Esophagus mucosa (tissue), 1 donor: Measurements from ENCODE around the gene FKBP8. TPM values are rescaled to one million over a fixed set of nuclear protein-coding genes. Genes with fewer than 3 reads are reported as not detected.

Source experiments
- total RNA-seq: library from RNA; stranded (reverse); gene quantifications from one replicate; pipeline ENCODE4 v1.2.4, GENCODE V29; 2023
- donor health status: DM: yes; HTN: yes; CAD: no.

The FKBP8 gene
- total RNA-seq, 1 donor from 2014 or later: 125 TPM

Other genes starting within 250 kb of the FKBP8 start
- 85.0 TPM for gene LSM4, start 220.5 kb downstream of the FKBP8 start, total RNA-seq
- 5.5 TPM for gene PGPEP1, start 203.0 kb downstream of the FKBP8 start, total RNA-seq
- 3.9 TPM for gene GDF15, start 157.4 kb downstream of the FKBP8 start, total RNA-seq
- 0.48 TPM for gene LRRC25, start 146.0 kb downstream of the FKBP8 start, total RNA-seq
- gene SSBP4, start 124.2 kb downstream of the FKBP8 start, total RNA-seq: 15.7 TPM
- 8.5 TPM for gene ISYNA1, start 105.4 kb downstream of the FKBP8 start, total RNA-seq
- gene ELL, start 21.5 kb downstream of the FKBP8 start, total RNA-seq: 7.5 TPM
- 60.2 TPM for gene KXD1, start 14.3 kb upstream of the FKBP8 start, total RNA-seq
- gene UBA52, start 28.3 kb upstream of the FKBP8 start, total RNA-seq: 1,224 TPM
- gene REX1BD, start 45.2 kb upstream of the FKBP8 start, total RNA-seq: 41.3 TPM
- 7.9 TPM for gene CRLF1, start 63.2 kb upstream of the FKBP8 start, total RNA-seq
- gene TMEM59L, start 69.3 kb upstream of the FKBP8 start, total RNA-seq: 0.28 TPM
- gene KLHL26, start 93.5 kb upstream of the FKBP8 start, total RNA-seq: 5.6 TPM
- gene CRTC1, start 140.1 kb upstream of the FKBP8 start, total RNA-seq: 4.0 TPM
- 0.16 TPM for gene COMP, start 247.7 kb upstream of the FKBP8 start, total RNA-seq